ENCODE measurements around the gene CMSS1.

- TF ChIP-seq, protein P1, sequence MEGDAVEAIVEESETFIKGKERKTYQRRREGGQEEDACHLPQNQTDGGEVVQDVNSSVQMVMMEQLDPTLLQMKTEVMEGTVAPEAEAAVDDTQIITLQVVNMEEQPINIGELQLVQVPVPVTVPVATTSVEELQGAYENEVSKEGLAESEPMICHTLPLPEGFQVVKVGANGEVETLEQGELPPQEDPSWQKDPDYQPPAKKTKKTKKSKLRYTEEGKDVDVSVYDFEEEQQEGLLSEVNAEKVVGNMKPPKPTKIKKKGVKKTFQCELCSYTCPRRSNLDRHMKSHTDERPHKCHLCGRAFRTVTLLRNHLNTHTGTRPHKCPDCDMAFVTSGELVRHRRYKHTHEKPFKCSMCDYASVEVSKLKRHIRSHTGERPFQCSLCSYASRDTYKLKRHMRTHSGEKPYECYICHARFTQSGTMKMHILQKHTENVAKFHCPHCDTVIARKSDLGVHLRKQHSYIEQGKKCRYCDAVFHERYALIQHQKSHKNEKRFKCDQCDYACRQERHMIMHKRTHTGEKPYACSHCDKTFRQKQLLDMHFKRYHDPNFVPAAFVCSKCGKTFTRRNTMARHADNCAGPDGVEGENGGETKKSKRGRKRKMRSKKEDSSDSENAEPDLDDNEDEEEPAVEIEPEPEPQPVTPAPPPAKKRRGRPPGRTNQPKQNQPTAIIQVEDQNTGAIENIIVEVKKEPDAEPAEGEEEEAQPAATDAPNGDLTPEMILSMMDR (IDR thresholded peaks at IDR 0.05) = no peak
- no peak for TF ChIP-seq POLR2A (IDR thresholded peaks at IDR 0.05)
Observed at GRCh38 chr3:99783011-99783573, 34.6 kb upstream of the CMSS1 start.

Measured in uterus (tissue), 2 donors.